DND-41 (cell line): Measurements from ENCODE around the gene SCLT1.

ENCODE experiments used
- EZH2 ChIP-seq: IDR thresholded peaks from 3 replicates; pipeline ENCODE4 v1.6.1; 2012; ENCODE audit warnings: borderline replicate concordance, low read depth, mild to moderate bottlenecking, moderate library complexity, low read length, inconsistent platforms; ENCODE audit not compliant: severe bottlenecking
- TF ChIP-seq, protein P1 (sequence below): IDR thresholded peaks from 2 replicates; pipeline ENCODE4 v1.5.1; 2012; ENCODE audit warnings: borderline replicate concordance, low read length, moderate library complexity, mild to moderate bottlenecking; ENCODE audit not compliant: poor library complexity, severe bottlenecking; ENCODE audit errors: extremely low read depth

DNA sequence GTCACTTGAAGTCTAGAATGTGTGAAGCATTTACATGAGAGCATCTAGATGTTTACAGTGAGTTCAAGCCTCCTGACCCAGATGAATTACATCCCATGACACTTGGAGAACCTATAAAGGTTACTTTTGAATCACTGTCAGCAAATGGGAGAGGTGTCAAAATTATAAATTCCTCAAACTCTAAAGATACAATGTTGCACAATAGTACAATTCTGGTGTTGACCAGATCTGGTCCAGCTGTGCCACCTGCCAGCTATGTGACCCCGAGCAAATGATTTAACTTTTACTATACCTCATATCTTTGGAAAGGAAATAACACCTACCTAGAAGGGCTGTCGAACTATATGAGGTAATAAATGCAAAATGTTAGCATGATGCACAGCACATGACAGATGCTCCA, 214.1 kb downstream of the SCLT1 start:
- TF ChIP-seq, protein P1, sequence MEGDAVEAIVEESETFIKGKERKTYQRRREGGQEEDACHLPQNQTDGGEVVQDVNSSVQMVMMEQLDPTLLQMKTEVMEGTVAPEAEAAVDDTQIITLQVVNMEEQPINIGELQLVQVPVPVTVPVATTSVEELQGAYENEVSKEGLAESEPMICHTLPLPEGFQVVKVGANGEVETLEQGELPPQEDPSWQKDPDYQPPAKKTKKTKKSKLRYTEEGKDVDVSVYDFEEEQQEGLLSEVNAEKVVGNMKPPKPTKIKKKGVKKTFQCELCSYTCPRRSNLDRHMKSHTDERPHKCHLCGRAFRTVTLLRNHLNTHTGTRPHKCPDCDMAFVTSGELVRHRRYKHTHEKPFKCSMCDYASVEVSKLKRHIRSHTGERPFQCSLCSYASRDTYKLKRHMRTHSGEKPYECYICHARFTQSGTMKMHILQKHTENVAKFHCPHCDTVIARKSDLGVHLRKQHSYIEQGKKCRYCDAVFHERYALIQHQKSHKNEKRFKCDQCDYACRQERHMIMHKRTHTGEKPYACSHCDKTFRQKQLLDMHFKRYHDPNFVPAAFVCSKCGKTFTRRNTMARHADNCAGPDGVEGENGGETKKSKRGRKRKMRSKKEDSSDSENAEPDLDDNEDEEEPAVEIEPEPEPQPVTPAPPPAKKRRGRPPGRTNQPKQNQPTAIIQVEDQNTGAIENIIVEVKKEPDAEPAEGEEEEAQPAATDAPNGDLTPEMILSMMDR, result no peak
- TF ChIP-seq EZH2, result no peak
